ENCODE data around the gene GLRB. TPM values are rescaled to one million over a fixed set of nuclear protein-coding genes. Genes with fewer than 3 reads are reported as not detected.

The GLRB gene
- total RNA-seq, 1 donor from 2014 or later = 8.4 TPM

DNA sequence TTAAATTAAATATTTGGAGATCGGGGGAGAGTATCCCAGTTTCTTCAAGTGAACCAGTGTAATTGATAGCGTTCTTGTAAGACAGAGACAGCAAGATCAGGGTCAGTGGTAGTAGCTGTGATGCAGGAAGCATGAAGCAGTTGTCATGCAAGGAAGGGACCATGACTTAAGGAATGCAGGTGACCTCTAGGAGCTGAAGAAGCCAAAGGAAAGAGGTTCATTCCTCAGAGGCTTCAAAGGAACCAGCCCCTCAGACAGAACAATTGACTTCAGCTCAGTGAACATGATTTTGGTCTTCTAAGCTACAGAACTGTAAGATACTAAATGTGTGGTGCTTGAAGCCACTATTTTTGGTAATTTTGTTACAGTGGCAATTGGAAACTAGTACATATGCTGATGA, 51.6 kb downstream of the GLRB start:
- peaks cover 2% of the 10 kb centered on the region for H3K36me3 Mint-ChIP-seq (ENCODE audit: low read depth)
- no peaks in the 10 kb centered on the region for H3K9me3 Mint-ChIP-seq
- no peak for DNase-seq (ENCODE audit: low read depth, low spot score)
- no peak overlapping the region for H3K27ac Mint-ChIP-seq (ENCODE audit: unreplicated experiment)
- no peaks in the 10 kb centered on the region for H3K27me3 Mint-ChIP-seq (ENCODE audit: low read depth)
- TF ChIP-seq, protein P1, sequence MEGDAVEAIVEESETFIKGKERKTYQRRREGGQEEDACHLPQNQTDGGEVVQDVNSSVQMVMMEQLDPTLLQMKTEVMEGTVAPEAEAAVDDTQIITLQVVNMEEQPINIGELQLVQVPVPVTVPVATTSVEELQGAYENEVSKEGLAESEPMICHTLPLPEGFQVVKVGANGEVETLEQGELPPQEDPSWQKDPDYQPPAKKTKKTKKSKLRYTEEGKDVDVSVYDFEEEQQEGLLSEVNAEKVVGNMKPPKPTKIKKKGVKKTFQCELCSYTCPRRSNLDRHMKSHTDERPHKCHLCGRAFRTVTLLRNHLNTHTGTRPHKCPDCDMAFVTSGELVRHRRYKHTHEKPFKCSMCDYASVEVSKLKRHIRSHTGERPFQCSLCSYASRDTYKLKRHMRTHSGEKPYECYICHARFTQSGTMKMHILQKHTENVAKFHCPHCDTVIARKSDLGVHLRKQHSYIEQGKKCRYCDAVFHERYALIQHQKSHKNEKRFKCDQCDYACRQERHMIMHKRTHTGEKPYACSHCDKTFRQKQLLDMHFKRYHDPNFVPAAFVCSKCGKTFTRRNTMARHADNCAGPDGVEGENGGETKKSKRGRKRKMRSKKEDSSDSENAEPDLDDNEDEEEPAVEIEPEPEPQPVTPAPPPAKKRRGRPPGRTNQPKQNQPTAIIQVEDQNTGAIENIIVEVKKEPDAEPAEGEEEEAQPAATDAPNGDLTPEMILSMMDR (conservative IDR thresholded peaks at IDR 0.05) = no peak
- peaks cover 3% of the 10 kb centered on the region for H3K4me1 Mint-ChIP-seq
- no peak overlapping the region for H3K4me3 Mint-ChIP-seq

DNA sequence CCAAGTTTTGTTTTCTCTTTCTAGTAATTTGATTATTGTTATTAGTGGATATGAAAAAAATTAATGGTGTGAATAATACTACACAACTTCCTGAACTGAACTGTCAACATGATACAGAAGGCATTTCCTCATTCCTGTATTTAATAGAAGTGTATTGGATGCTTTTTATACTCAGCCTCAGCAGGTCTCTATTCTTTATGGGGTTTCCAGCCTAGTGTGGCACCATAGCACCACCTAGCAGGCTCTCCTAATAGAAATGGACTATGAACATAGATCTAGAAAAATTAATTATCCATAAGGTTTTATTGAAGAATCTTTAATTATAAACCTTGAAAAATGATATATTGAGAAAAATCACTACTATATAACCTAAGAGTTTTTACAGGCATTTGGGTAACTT, 52.4 kb downstream of the GLRB start:
- no peak overlapping the region for H3K27ac Mint-ChIP-seq (ENCODE audit: unreplicated experiment)
- DNase-seq (ENCODE audit: low read depth, low spot score) = no peak
- peaks cover 3% of the 10 kb centered on the region for H3K4me1 Mint-ChIP-seq
- H3K4me3 Mint-ChIP-seq = no peak overlapping the region
- H3K27me3 Mint-ChIP-seq (ENCODE audit: low read depth) = no peaks in the 10 kb centered on the region
- TF ChIP-seq, protein P1 (conservative IDR thresholded peaks at IDR 0.05) = no peak
- no peaks in the 10 kb centered on the region for H3K9me3 Mint-ChIP-seq
- H3K36me3 Mint-ChIP-seq (ENCODE audit: low read depth) = peaks cover 2% of the 10 kb centered on the region

DNA sequence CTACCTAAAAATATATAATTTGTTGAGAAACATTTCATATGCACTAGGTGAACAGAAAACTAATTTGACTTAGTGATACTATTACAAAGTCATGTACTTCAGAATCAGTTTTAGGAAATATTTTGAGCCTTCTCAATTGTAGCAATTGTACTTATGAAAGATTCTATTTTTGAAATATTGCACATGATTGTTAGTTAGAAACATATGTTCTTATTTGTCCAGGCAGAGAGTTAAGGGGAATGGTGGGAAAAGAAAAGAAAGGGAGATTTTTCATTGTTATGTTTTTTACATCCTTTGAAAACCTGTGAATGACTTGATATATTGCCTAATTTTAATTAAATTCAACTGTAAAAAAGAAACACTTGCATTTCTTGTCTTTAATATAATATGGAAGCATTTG, 66.0 kb downstream of the GLRB start:
- H3K27ac Mint-ChIP-seq (ENCODE audit: unreplicated experiment) = no peak overlapping the region
- no peak for DNase-seq (ENCODE audit: low read depth, low spot score)

DNA sequence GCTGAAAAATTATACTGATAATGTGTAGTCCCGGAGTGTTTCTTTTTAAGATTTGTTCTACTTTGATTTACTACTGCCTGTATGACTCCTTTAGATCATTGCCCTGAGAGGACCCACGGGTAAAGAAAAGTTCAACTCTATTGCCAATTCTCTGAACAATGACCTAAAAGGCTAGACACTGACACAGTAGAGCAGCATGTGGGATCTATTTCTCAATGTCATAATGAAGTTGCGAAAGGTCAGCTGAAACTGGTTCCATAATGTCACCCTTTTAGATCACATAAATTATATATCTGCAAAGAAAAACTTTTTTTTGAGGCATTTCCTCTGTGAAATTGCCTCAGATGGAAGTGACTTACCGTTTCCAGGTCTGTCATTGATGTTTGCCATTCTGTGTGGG, 67.4 kb downstream of the GLRB start:
- TF ChIP-seq, protein P1 (conservative IDR thresholded peaks at IDR 0.05) = no peak

More for the DNA sequence above, 66.0 kb downstream of the GLRB start:
- H3K27me3 Mint-ChIP-seq (ENCODE audit: low read depth) = no peaks in the 10 kb centered on the region
- peaks cover 3% of the 10 kb centered on the region for H3K9me3 Mint-ChIP-seq
- H3K4me1 Mint-ChIP-seq = no peaks in the 10 kb centered on the region
- H3K36me3 Mint-ChIP-seq (ENCODE audit: low read depth) = peaks cover 10% of the 10 kb centered on the region
- no peak overlapping the region for H3K4me3 Mint-ChIP-seq
- TF ChIP-seq, protein P1 (conservative IDR thresholded peaks at IDR 0.05) = no peak

DNA sequence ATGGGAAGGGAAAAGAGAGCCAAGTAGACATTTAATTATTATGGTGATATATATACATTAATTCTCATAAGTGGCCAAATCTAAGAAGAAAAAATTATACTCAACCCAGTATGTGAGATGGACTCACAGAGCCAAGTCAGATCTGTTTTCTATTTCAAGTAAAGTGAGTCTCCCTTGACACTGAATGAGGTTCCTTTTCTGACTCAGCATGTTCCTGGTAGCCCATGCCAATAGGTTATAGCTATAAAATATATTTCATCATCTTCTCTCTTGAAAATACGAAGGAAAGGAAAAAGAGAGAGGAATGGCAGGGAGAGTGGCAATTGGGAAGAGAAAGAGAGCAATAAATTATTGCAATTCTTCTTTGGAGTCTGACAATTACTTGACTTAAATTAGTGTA, 75.8 kb downstream of the GLRB start:
- Mint-ChIP-seq H3K9me3 (peaks cover 5% of the 10 kb centered on the region), H3K36me3 (ENCODE audit: low read depth) (peaks cover 19% of the 10 kb centered on the region), H3K4me1 (no peaks in the 10 kb centered on the region), H3K4me3 (no peak overlapping the region), H3K27ac (ENCODE audit: unreplicated experiment) (no peak overlapping the region), H3K27me3 (ENCODE audit: low read depth) (no peaks in the 10 kb centered on the region)
- DNase-seq (ENCODE audit: low read depth, low spot score) = no peak
- TF ChIP-seq, protein P1 (conservative IDR thresholded peaks at IDR 0.05) = no peak

More for the DNA sequence above, 67.4 kb downstream of the GLRB start:
- no peaks in the 10 kb centered on the region for H3K4me1 Mint-ChIP-seq
- H3K36me3 Mint-ChIP-seq (ENCODE audit: low read depth) = peaks cover 14% of the 10 kb centered on the region
- H3K27ac Mint-ChIP-seq (ENCODE audit: unreplicated experiment) = no peak overlapping the region
- no peak overlapping the region for H3K4me3 Mint-ChIP-seq
- DNase-seq (ENCODE audit: low read depth, low spot score) = no peak
- no peaks in the 10 kb centered on the region for H3K27me3 Mint-ChIP-seq (ENCODE audit: low read depth)
- H3K9me3 Mint-ChIP-seq = peaks cover 5% of the 10 kb centered on the region

All from neural crest cell (in vitro differentiated cells).